Cardiac muscle cell (in vitro differentiated cells and primary cell): ENCODE data around the gene SEMA5A. TPM values are rescaled to one million over a fixed set of nuclear protein-coding genes. Genes with fewer than 3 reads are reported as not detected.

Source experiments
- DNase-seq, 2 donors: peaks; one replicate each; pipeline versions ENCODE4 v3.0.0 to v3.0.0-alpha.2; 2010 to 2017; ENCODE audit warnings: low read depth in 1 of 2, low spot score in 1 of 2
- H3K27ac ChIP-seq: fragments of 200-600 bp; sonication (generic); 2 replicates; pipeline ENCODE4 v1.5.1; 2016
- H3K27me3 ChIP-seq: fragments of 200-600 bp; sonication (generic); 2 replicates; pipeline ENCODE4 v1.6.0; 2016; ENCODE audit warnings: control low read depth
- H3K36me3 ChIP-seq: fragments of 200-600 bp; sonication (generic); 2 replicates; pipeline ENCODE4 v1.5.1; 2016; ENCODE audit warnings: control low read depth
- H3K4me1 ChIP-seq: fragments of 200-600 bp; sonication (generic); 2 replicates; pipeline ENCODE4 v1.8.1; 2017; ENCODE audit warnings: low read depth, mild to moderate bottlenecking, mixed run types
- H3K4me3 ChIP-seq: fragments of 200-600 bp; sonication (generic); 2 replicates; pipeline ENCODE4 v1.5.1; 2016; ENCODE audit warnings: mild to moderate bottlenecking
- H3K9me3 ChIP-seq: fragments of 200-600 bp; sonication (generic); 2 replicates; pipeline ENCODE4 v1.5.1; 2017; ENCODE audit warnings: low read depth, mild to moderate bottlenecking, control low read depth
- polyA plus RNA-seq: library from polyadenylated mRNA; unstranded; fragments of >200 nt; fragmentation: Nextera tagmentation; extraction: Ambion mirVana; gene quantifications from 2 replicates; pipeline ENCODE4 v1.2.1, GENCODE V29; 2016
- total RNA-seq: library from RNA; depleted of rRNA; stranded (reverse); fragments of >200 nt; gene quantifications from 2 replicates; pipeline ENCODE4 v1.2.3, GENCODE V29; 2016
- TF ChIP-seq, protein P1 (sequence below): IDR thresholded peaks from 2 replicates; pipeline ENCODE4 v1.5.1; 2012; ENCODE audit warnings: low read depth, mild to moderate bottlenecking, low read length

Gene SEMA5A
- total and polyA plus RNA-seq, 2 experiments from 2014 or later = 15.7 to 16.6 TPM

DNA sequence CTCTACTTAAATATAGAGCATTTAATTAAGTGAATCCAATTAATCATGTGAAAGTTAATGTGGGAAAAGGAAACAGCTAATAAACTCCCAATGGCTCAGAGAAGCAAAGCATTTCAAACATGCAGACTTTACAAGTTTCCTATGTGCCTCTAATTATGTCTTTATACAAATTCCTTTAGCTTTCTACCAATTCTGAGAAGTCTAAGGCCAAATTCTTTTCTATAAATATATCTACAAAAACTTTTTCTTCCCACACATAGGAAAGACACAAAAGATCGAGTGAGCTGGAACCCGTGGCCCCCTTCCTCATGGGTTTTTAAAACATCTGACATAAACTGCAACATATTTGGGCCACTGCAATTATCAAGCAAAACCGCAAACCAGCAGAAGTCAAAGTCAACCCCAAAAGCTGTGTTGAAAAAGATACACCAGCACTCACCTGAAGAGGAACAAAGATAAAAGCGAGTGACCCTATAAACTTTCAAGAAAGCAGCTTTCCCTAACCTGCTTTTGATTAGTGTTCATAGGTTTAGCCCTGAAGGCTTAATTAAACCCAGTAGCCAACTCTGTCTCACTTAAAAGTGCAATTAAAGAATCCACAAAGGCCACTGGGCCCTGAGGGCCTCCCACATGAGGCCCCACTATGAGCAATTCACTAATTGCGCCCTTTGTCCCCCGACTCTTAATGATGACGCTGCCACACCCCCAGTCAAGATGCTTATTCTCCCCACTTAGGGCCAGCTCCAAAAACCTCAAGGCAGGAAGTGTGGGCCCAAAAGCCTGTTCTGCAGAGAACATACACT, 12.1 kb downstream of the SEMA5A start:
- Histone ChIP-seq H3K27ac (peak overlapping the region; percentile 48), H3K4me3 (no peak overlapping the region), H3K4me1 (peaks cover 25% of the 10 kb centered on the region), H3K27me3 (no peaks in the 10 kb centered on the region), H3K36me3 (no peaks in the 10 kb centered on the region), H3K9me3 (no peaks in the 10 kb centered on the region)
- no peak for DNase-seq
- TF ChIP-seq, protein P1, sequence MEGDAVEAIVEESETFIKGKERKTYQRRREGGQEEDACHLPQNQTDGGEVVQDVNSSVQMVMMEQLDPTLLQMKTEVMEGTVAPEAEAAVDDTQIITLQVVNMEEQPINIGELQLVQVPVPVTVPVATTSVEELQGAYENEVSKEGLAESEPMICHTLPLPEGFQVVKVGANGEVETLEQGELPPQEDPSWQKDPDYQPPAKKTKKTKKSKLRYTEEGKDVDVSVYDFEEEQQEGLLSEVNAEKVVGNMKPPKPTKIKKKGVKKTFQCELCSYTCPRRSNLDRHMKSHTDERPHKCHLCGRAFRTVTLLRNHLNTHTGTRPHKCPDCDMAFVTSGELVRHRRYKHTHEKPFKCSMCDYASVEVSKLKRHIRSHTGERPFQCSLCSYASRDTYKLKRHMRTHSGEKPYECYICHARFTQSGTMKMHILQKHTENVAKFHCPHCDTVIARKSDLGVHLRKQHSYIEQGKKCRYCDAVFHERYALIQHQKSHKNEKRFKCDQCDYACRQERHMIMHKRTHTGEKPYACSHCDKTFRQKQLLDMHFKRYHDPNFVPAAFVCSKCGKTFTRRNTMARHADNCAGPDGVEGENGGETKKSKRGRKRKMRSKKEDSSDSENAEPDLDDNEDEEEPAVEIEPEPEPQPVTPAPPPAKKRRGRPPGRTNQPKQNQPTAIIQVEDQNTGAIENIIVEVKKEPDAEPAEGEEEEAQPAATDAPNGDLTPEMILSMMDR = no peak

DNA sequence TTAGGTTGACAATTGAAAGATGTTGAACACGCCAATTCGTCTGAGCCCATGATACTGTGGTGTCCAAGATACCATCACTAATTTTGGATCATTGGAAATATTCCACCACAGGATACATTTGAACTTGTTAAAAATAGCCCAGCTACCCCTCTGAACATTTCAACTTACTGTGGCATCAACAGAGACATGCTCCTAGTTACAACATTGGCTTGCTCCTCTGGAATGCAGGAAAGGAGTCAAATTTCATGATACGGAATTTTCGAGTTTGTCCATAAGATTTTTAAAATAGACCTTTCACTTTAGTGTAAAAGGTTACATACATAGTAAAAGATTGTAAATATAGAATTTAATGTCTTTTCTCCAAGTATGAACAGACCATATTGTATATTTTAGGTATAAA, 12.8 kb downstream of the SEMA5A start:
- Histone ChIP-seq H3K27me3 (no peaks in the 10 kb centered on the region), H3K4me1 (peaks cover 25% of the 10 kb centered on the region), H3K27ac (peak overlapping the region; percentile 48), H3K4me3 (no peak overlapping the region), H3K9me3 (no peaks in the 10 kb centered on the region), H3K36me3 (no peaks in the 10 kb centered on the region)
- no peak for DNase-seq
- TF ChIP-seq, protein P1 = no peak

DNA sequence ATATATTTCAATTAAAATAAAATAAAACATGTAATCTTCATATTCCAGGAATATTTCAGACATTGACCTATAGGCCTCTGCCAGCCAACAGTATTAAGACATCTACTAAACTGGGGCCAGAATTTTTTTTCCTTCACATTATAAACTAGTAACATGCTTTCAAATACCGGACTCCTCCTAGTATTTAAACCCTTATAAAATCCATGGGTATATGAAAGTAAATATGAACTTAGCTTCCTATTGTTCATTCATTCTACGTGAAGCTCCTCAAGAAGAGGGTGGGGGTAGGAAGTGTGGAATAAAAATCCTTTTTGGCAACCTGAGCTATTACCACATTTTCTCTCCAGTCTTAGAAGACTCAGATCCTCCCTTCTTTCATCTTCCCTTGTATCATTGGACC, 16.4 kb downstream of the SEMA5A start:
- no peak overlapping the region for H3K27ac ChIP-seq
- H3K27me3 ChIP-seq = no peaks in the 10 kb centered on the region
- no peaks in the 10 kb centered on the region for H3K9me3 ChIP-seq
- H3K4me3 ChIP-seq = no peak overlapping the region
- DNase-seq = no peak
- TF ChIP-seq, protein P1 = no peak
- H3K36me3 ChIP-seq = no peaks in the 10 kb centered on the region
- peaks cover 30% of the 10 kb centered on the region for H3K4me1 ChIP-seq

DNA sequence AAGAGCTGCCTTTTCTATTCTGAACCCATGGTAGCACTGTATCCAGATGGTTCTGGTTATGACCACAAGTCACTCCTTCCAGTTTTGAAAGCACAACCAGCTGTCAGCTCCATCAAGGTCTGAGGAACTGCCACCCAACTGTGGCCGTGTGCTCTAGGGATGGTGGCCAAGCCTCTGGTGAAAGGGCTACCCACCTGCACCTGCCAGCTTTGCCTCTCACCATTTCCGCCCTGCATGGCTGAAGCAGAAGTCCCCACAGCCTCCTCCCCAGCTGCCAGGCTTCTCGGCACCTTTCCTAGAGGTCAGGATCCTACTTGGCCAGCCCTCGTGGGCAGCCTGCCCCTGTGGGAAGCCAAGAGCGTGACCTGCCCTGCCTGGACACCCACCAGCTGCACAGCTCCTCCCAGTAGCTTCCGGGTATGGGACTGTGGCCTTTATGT, 16.8 kb downstream of the SEMA5A start:
- TF ChIP-seq, protein P1 = no peak
- Histone ChIP-seq H3K4me1 (peaks cover 30% of the 10 kb centered on the region), H3K36me3 (no peaks in the 10 kb centered on the region), H3K27me3 (no peaks in the 10 kb centered on the region), H3K27ac (no peak overlapping the region), H3K9me3 (no peaks in the 10 kb centered on the region), H3K4me3 (no peak overlapping the region)
- DNase-seq = no peak

DNA sequence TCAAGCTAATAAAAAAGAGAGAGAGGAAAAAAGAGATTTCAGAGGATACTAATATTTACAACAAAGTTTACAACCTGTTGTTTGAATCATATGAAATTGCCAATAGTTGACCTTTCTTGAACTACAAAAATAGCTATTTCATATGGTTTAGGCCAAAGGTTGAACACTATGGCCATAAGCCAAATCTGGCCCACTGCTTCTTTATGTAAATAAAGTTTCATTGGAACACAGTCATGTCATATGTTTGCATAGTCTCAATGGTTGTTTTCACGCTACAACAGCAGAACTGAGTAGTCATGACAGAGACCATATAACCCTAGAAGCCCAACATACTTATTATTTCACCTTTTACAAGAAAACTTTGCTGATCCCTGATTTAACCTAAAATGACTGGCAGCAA, 20.9 kb downstream of the SEMA5A start:
- no peak for DNase-seq
- H3K4me3 ChIP-seq = no peak overlapping the region
- H3K27ac ChIP-seq = no peak overlapping the region
- no peaks in the 10 kb centered on the region for H3K9me3 ChIP-seq
- H3K4me1 ChIP-seq = peaks cover 11% of the 10 kb centered on the region
- H3K36me3 ChIP-seq = no peaks in the 10 kb centered on the region
- H3K27me3 ChIP-seq = no peaks in the 10 kb centered on the region
- TF ChIP-seq, protein P1 = no peak
